ENCODE measurements around the gene NFATC2IP. TPM values are rescaled to one million over a fixed set of nuclear protein-coding genes. Genes with fewer than 3 reads are reported as not detected.
A peak's percentile ranks its signal among the peaks of the same experiment; 100 is the strongest.

The NFATC2IP gene
- total and polyA plus RNA-seq, 2 experiments from 2014 or later: 11.4 to 16.8 TPM

DNA sequence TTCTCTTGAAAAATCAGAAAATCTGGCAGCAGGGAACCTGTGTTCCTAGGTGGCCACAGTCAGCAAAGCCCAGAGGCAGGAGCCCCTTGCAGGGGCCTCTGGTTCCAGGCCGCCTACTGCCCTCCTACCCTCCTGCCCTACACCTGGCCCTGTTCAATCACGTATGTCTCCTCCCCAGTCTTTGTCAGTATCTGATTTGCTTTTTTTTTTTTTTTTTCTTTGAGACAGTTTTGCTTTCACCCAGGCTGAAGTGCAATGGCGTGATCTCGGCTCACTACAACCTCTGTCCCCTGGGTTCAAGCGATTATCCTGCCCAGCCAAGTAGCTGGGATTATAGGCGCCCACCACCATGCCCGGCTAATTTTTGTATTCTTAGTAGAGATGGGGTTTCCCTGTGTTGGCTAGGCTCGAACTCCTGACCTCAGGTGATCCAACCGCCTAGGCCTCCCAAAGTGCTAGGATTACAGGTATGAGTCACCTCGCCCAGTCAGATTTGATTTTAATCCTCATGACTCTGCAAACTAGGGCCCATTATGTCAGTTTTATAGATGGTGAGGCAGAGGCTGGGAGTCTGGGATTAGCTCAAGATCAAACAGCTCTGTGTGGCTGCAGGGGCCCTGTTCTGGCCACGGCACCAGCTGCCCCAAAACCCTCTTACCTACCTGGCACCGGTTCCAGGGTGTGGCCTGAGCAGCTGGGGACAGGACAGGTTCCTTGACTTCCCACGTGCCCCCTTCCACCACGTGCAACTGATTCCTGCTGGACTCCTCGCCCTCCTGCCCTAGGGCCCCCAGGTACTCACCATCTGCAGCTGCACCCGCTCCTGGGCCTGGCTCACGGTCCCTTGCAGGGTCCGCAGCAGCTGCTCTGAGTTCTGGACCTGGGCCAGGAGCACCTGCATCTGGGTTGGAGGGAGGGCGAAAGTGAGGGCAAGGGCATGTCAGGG is 40.4 kb upstream of the NFATC2IP start:
- Histone ChIP-seq H3K36me3 (ENCODE audit: low read depth) (peaks cover 6% of the 10 kb centered on the region; the same call in 1 of the 2 replicates), H2AFZ (no peak overlapping the region), H4K20me1 (ENCODE audit: insufficient read depth) (no peaks in the 10 kb centered on the region), H3K9me3 (ENCODE audit: low read depth) (no peaks in the 10 kb centered on the region), H3K4me2 (ENCODE audit: unreplicated experiment) (no peak overlapping the region), H3K27ac (no peak overlapping the region), H3K79me2 (ENCODE audit: insufficient read depth) (no peaks in the 10 kb centered on the region), H3F3A (ENCODE audit: insufficient read depth) (0 out of 2 replicates have a peak, but pooled peaks cover 1% of the 10 kb centered on the region), H3K4me1 (ENCODE audit: insufficient read depth) (no peaks in the 10 kb centered on the region), H3K4me3 (no peak overlapping the region), H3K9me2 (ENCODE audit: insufficient read depth) (no peaks in the 10 kb centered on the region), H3K27me3 (replicated peaks; ENCODE audit: insufficient read depth) (no peaks in the 10 kb centered on the region), H3K9ac (no peak overlapping the region)
- no peak for DNase-seq
- in situ Hi-C loops (cut with MboI): no loop called here
- no peak for TF ChIP-seq EZH2phosphoT487 (IDR thresholded peaks at IDR 0.05; ENCODE audit: insufficient read depth, low read depth)
- TF ChIP-seq EZH2 (IDR thresholded peaks at IDR 0.05; ENCODE audit: insufficient read depth, poor library complexity, severe bottlenecking): no peak
- WGBS, 2 experiments (ENCODE audit: low coverage in 1 of 2, low lambda C conversion rate in 2 of 2, missing lambda C conversion rate in 2 of 2): 92 to 93% methylated on average over 19 of the region's 19 CpGs

DNA sequence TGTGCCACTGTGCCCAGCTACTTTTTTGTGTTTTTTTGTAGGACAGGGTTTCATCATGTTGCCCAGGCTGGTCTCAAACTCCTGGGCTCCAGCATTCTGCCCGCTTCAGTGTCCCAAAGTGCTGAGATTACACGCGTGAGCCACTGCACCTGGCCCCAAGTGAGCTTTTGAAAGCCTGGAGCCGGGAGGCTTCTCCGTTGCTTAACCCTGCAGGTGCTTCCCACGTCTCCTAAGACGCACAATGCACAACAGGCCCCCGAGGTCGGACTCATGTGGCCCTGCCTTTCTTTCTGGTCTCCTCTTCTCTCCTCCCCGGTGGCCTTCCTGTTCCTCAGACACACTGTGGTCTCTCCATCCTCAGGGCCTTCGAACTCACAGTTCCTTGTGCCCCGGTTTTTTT is 38.2 kb upstream of the NFATC2IP start:
- Histone ChIP-seq H3F3A (ENCODE audit: insufficient read depth) (peaks cover 11% of the 10 kb centered on the region; the same call in 1 of the 2 replicates), H3K4me1 (ENCODE audit: insufficient read depth) (no peaks in the 10 kb centered on the region), H3K9me2 (ENCODE audit: insufficient read depth) (no peaks in the 10 kb centered on the region), H3K4me3 (no peak overlapping the region), H2AFZ (no peak overlapping the region), H3K9ac (no peak overlapping the region), H3K9me3 (ENCODE audit: low read depth) (no peaks in the 10 kb centered on the region), H3K4me2 (ENCODE audit: unreplicated experiment) (no peak overlapping the region), H3K27me3 (replicated peaks; ENCODE audit: insufficient read depth) (no peaks in the 10 kb centered on the region), H3K79me2 (ENCODE audit: insufficient read depth) (no peaks in the 10 kb centered on the region), H3K36me3 (ENCODE audit: low read depth) (peaks cover 6% of the 10 kb centered on the region; the same call in 1 of the 2 replicates), H3K27ac (no peak overlapping the region), H4K20me1 (ENCODE audit: insufficient read depth) (no peaks in the 10 kb centered on the region)
- DNase-seq: no peak
- TF ChIP-seq EZH2phosphoT487 (IDR thresholded peaks at IDR 0.05; ENCODE audit: insufficient read depth, low read depth) (no peak), EZH2 (IDR thresholded peaks at IDR 0.05; ENCODE audit: insufficient read depth, poor library complexity, severe bottlenecking) (no peak)
- in situ Hi-C loops (cut with MboI): no loop called here
- 97% methylated on average over 12 of the region's 12 CpGs for WGBS, 2 experiments (ENCODE audit: low coverage in 1 of 2, low lambda C conversion rate in 2 of 2, missing lambda C conversion rate in 2 of 2)

- no peaks in the 10 kb centered on the region for H3K27me3 ChIP-seq (replicated peaks; ENCODE audit: insufficient read depth)
- H3K27ac ChIP-seq: no peak overlapping the region
- H3K4me2 ChIP-seq (ENCODE audit: unreplicated experiment): no peak overlapping the region
- H4K20me1 ChIP-seq (ENCODE audit: insufficient read depth): no peaks in the 10 kb centered on the region
- H3K36me3 ChIP-seq (ENCODE audit: low read depth): no peaks in the 10 kb centered on the region
- TF ChIP-seq EZH2 (IDR thresholded peaks at IDR 0.05; ENCODE audit: insufficient read depth, poor library complexity, severe bottlenecking) (no peak), EZH2phosphoT487 (IDR thresholded peaks at IDR 0.05; ENCODE audit: insufficient read depth, low read depth) (no peak)
- in situ Hi-C loops (cut with MboI): no loop called here
- no peaks in the 10 kb centered on the region for H3K4me1 ChIP-seq (ENCODE audit: insufficient read depth)
- 97% methylated on average over 21 to 29 of the region's 29 CpGs for WGBS, 2 experiments (ENCODE audit: low coverage in 1 of 2, low lambda C conversion rate in 2 of 2, missing lambda C conversion rate in 2 of 2)
- DNase-seq: no peak
- no peak overlapping the region for H3K9ac ChIP-seq
- H3K79me2 ChIP-seq (ENCODE audit: insufficient read depth): no peaks in the 10 kb centered on the region
- H3K9me2 ChIP-seq (ENCODE audit: insufficient read depth): no peaks in the 10 kb centered on the region
- H3K9me3 ChIP-seq (ENCODE audit: low read depth): no peaks in the 10 kb centered on the region
- H3F3A ChIP-seq (ENCODE audit: insufficient read depth): peaks cover 11% of the 10 kb centered on the region; the same call in 1 of the 2 replicates
- no peak overlapping the region for H2AFZ ChIP-seq
- no peak overlapping the region for H3K4me3 ChIP-seq
Observed at GRCh38 chr16:28913946-28914724, 36.6 kb upstream of the NFATC2IP start.

DNA sequence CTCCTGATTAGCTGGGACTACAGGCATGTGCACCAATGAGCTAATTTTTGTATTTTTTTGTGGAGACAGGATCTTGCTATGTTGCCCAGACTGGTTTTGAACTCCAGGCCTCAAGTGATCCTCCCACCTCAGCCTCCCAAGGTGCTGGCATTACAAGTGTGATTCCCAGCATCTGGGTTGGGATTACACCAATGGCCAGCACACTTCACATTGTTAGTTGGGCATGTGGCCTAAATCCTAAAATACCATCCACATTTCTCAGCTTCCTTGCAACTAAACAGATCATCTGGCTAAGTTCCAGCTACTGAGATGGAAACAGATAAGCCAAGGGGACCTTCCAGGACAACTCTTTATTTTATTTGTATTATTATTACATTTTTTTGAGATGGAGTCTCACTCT is 35.6 kb upstream of the NFATC2IP start:
- TF ChIP-seq EZH2 (IDR thresholded peaks at IDR 0.05; ENCODE audit: insufficient read depth, poor library complexity, severe bottlenecking) (no peak), EZH2phosphoT487 (IDR thresholded peaks at IDR 0.05; ENCODE audit: insufficient read depth, low read depth) (no peak)
- H3K4me3 ChIP-seq: no peak overlapping the region
- H4K20me1 ChIP-seq (ENCODE audit: insufficient read depth): no peaks in the 10 kb centered on the region
- no peak overlapping the region for H3K4me2 ChIP-seq (ENCODE audit: unreplicated experiment)
- H3K9me3 ChIP-seq (ENCODE audit: low read depth): no peaks in the 10 kb centered on the region
- H3K36me3 ChIP-seq (ENCODE audit: low read depth): no peaks in the 10 kb centered on the region
- H3F3A ChIP-seq (ENCODE audit: insufficient read depth): peaks cover 11% of the 10 kb centered on the region; the same call in 1 of the 2 replicates
- no peak overlapping the region for H2AFZ ChIP-seq
- H3K9me2 ChIP-seq (ENCODE audit: insufficient read depth): no peaks in the 10 kb centered on the region
- H3K9ac ChIP-seq: no peak overlapping the region
- DNase-seq: peak; percentile 65
- in situ Hi-C loops (cut with MboI): no loop called here
- H3K27me3 ChIP-seq (replicated peaks; ENCODE audit: insufficient read depth): no peaks in the 10 kb centered on the region
- no peaks in the 10 kb centered on the region for H3K4me1 ChIP-seq (ENCODE audit: insufficient read depth)
- H3K79me2 ChIP-seq (ENCODE audit: insufficient read depth): no peaks in the 10 kb centered on the region
- no peak overlapping the region for H3K27ac ChIP-seq

Data from GM23248 (cell line).